ENCODE results near the gene RHCG. TPM values are rescaled to one million over a fixed set of nuclear protein-coding genes. Genes with fewer than 3 reads are reported as not detected.

RHCG gene
- total RNA-seq, 2 experiments from 2014 or later: not detected

GRCh38 chr15:89423981-89424380 lies 72.4 kb downstream of the RHCG start:
- CTCF ChIA-PET: interaction anchor here (1.0 to 2.1 kb wide), 4 partner anchors 18 to 71 kb away, joined by 3 to 12 read pairs (median 4); no protein-coding TSS in a partner anchor
- no peak for ATAC-seq
- no peak overlapping the region for H3K4me3 Mint-ChIP-seq
- no peak for DNase-seq
- no peaks in the 10 kb centered on the region for H3K4me1 Mint-ChIP-seq
- H3K36me3 Mint-ChIP-seq: no peaks in the 10 kb centered on the region
- H3K27ac Mint-ChIP-seq: no peak overlapping the region
- H3K9me3 Mint-ChIP-seq (ENCODE audit: low read depth): no peaks in the 10 kb centered on the region
- H3K27me3 Mint-ChIP-seq: peaks cover 52% of the 10 kb centered on the region

Other genes with a start within 250 kb of the RHCG start
- gene POLG, start 161.8 kb downstream of the RHCG start, total RNA-seq: 100 to 1,000 TPM; 117 to 119 TPM
- gene TICRR, start 78.9 kb upstream of the RHCG start, total RNA-seq: 10 to 100 TPM; 30.8 to 35.5 TPM
- gene KIF7, start 158.9 kb upstream of the RHCG start, total RNA-seq: 1 to 10 TPM in 1 of 2 experiments, under 1 TPM in 1; 0.55 to 2.5 TPM
- gene PLIN1, start 182.8 kb upstream of the RHCG start, total RNA-seq: under 1 TPM in 1 of 2 experiments, not detected in 1; 0.12 TPM
- gene PEX11A, start 194.2 kb upstream of the RHCG start, total RNA-seq: 1 to 10 TPM; 1.6 to 2.2 TPM
- gene WDR93, start 194.2 kb upstream of the RHCG start, total RNA-seq: not detected